GM12801 (cell line): ENCODE results near the gene PLTP.

Experiments
- TF ChIP-seq, protein P1 (sequence below): IDR thresholded peaks from one replicate; pipeline ENCODE4 v1.5.1; 2011; ENCODE audit warnings: control low read depth; ENCODE audit not compliant: insufficient read length; ENCODE audit errors: extremely low read depth

PLTP gene

DNA sequence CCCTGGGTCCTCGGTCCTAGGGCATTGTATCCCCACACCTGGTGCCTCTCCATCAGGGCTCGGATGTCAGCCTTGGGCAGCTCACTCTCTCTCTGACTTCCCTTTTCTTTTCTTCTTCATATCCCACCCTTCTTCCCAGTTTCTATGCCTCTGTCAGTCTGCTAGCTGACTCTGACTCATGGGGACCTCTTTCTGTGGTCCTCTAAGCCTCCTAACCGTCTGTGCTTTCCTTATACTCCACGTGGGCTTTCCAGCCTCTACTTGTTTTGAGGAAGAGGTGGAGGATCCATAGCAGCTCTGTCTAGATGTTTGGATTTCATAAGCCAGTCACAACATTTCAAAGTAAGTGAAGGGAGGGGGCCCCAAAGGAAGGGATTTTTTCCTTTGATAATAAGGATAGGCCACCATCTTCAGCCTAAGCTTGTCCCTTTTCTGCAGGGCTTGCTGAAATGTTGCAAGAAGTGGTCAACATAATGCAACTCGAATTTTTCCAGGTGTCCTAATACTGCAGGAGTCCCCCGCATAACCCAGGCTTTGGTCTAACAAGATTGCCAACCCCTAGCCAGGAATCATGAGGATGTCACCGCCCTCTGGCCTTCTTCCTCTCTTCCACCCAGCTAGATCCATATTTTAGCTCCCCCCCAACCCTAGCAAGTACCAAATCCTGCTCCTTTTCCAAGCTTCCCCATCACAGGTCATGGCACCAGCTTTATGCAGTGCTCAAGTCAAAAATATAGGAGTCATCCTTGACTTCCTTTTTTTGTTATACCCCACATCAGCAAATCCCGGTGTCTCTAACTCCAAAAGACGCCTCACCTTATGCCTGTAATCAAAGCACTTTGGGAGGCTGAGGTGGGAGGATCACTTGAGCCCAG lies 8.7 kb upstream of the PLTP start:
- TF ChIP-seq, protein P1, sequence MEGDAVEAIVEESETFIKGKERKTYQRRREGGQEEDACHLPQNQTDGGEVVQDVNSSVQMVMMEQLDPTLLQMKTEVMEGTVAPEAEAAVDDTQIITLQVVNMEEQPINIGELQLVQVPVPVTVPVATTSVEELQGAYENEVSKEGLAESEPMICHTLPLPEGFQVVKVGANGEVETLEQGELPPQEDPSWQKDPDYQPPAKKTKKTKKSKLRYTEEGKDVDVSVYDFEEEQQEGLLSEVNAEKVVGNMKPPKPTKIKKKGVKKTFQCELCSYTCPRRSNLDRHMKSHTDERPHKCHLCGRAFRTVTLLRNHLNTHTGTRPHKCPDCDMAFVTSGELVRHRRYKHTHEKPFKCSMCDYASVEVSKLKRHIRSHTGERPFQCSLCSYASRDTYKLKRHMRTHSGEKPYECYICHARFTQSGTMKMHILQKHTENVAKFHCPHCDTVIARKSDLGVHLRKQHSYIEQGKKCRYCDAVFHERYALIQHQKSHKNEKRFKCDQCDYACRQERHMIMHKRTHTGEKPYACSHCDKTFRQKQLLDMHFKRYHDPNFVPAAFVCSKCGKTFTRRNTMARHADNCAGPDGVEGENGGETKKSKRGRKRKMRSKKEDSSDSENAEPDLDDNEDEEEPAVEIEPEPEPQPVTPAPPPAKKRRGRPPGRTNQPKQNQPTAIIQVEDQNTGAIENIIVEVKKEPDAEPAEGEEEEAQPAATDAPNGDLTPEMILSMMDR, result no peak

DNA sequence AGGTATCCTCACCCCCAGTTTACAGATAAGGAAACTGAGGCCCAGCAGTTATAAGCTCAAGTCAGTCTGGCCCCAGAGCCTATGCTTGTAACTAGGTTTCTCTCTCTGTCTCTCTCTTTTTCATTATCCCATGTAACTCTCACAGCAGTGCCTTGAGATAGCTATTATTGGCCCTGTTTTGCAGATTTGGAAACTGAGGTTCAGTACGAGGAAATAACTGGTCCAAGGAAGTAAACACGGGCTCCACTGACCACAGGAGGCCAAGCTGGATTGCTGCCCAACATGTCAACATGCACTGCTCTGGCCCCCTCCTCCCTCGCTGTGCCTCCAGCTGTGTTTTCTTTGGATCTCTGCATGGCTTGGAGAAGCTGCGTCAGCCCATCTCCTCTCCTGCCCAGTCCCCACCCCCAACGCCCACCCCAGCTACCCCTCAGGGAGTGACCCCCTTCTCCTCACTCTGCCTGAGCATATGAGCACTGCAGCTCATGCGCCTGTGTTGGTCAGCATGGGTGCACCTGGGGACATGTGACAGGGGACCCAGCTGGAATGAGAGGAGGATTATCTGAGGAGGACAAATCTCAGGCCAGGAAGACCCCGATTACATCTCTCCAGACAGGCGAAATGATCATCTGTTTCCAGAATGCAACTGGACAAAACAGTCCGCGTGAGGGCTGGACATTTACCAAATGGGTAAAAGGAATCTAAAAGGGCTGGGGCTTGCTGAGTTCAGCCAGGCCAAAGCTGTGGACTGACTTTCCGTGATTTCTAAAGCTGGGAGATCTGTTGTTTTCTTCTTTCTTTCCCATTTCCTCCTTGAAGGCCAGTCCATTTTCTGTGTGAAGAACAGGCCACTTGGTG lies 7.8 kb upstream of the PLTP start:
- TF ChIP-seq, protein P1, result no peak

DNA sequence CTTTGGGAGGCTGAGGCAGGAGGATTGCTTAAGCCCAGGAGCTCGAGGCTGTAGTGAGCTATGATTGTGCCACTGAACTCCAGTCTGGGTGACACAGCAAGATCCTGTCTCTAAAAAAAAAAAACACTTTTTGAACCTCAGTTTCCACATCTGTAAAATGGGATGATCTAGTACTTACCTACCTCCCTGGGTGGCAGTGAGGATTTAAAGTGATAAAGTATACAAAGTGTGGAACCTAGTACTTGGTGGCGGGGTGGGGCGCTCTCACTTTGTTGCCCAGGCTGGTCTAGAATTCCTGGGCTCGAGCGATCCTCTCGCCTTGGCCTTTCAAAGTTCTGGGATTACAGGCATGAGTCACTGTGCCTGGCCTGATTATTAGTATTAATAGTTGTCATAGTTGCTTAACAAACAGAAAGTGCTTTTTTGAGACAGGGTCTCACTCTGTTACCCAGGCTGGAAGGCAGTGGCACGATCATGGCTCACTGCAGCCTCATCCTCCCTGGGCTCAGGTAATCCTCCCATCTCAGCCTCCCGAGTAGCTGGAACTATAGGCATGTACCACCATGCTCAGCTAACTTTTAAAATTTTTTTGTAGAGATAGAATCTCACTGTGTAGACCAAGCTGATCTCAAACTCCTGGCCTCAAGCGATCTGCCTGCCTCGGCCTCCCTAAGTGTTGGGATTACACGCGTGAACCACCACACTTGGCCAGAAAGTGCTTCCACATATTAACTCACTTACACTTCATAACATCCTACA lies 7.0 kb upstream of the PLTP start:
- TF ChIP-seq, protein P1, result no peak

DNA sequence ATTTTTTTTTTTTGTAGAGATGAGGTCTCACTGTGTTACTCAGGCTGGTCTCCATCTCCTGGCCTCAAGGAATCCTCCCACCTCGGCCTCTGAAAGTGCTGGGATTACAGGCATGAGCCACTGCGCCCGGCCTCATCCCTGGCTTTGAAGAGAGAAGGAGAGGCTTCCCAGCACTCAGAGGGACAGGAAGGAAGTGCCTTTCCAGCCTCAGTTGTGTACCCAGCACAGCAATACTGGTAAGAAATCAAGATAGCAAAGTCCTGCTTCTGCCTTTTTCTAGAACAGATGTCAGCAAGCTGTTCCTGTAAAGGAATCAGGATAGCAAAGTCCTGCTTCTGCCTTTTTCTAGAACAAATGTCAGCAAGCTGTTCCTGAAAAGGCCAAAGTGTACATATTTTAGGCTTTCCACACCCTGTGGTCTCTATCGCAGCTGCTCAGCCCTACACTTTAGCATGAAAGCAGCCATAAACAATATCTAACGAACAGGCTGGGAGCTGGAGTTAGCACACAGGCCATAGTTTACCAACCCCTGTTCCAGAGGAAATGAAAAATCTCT lies 6.3 kb upstream of the PLTP start:
- TF ChIP-seq, protein P1, result no peak

DNA sequence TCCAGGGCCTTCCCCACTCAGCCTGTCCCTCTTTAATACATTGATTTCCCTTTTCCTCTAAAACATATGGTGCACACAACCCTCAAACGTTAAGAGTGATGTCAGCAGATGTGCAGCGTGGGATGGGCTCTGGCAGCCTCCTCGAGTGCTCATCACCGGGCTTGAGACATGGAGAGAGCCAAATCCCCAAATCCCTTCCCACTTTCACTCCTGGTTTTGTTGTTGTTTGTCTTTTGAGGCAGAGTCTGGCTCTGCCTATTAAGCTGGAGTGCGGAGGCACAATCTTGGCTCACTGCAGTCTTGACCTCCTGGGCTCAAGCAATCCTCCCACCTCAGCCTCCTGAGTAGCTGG lies 5.8 kb upstream of the PLTP start:
- TF ChIP-seq, protein P1, result no peak

DNA sequence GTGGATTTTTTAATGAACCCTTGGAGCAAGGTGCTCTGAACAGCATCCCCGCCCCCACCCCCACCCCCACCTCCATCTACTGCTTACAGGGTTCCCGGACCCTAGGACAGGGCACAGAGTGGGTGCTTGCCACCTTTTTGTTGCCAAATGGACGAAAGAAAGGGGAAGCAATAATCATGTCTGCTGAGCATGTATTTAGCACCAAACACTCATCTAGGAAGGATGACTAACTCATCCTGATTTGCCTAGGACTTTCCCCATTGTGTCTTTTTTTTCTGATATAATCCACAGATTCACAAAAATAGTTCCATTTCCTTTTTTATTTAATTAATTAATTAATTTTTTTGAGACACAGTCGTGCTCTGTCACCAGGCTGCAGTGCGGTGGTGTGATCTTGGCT lies 1.2 kb upstream of the PLTP start:
- TF ChIP-seq, protein P1, result no peak

DNA sequence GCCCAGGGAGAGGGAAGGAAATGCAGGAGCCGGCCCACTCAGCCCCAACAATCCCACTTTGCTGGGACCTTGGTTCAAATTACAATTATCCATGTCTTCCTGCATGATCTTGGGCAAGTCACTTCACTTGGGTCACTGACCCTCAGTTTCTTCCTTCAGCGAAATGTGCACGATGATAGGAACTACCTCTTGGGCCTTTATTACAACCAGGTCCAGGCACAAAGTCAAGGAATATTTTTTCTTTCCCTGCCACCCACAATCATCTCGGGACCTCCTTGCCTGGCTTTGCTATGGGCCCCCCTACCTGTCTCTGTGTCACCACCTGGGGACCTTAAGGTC lies 358 bp upstream of the PLTP start:
- TF ChIP-seq, protein P1, result no peak
